Suppressor macrophage treated with lipopolysaccharide for 1 hour (primary cell): ENCODE data around the gene AKIRIN1.
A peak's percentile ranks its signal among the peaks of the same experiment; 100 is the strongest.
"Not testable (repeated sequence)": the region's sequence is repeated elsewhere in the genome, so short reads cannot be mapped to it uniquely, and the experiment has no call there.

ENCODE experiments used
- DNase-seq, 3 donors: peaks; one replicate each; pipeline ENCODE4 v3.0.0-alpha.2; 2020 to 2022

Gene AKIRIN1

DNA sequence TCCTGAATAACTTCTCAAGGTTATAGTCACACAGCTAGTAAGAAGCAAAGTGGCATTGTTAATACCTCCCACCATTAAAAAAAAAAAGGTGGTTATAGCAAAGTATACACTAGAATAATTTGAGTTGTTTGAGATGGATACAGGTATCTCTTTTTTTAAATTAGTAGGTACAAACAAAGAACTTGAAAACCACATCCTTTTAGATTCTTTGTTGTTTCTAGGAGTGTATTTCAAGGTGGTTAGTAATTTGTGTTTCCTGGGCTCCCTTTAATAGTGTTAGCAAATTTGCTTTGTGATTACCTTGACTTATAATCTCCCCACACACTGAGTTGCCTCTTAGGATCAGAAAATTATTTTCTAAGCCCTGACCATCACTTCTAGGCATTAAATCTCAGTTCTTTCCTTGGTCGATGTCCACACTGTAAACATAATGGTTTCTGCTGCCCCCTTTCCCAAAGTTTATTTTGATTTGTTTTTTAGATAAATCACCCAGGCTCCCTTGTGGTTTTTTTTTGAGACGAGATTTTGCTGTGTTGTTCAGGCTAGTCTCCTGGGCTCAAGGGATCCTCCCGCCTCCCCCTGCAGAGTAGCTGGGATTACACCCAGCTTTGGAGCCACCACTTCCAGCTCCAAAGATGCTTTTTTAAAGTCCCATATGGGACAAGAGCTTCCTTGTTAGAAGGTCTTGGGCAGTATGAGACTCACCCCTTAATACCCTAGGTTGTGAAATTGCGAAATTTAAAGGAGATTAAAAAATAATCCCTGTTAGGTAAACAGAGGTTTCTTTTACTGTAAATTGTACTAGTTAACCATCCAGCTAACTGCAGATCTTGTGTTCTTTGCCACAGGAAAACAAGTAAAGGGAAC, 6.2 kb downstream of the AKIRIN1 start:
- no peak for DNase-seq

DNA sequence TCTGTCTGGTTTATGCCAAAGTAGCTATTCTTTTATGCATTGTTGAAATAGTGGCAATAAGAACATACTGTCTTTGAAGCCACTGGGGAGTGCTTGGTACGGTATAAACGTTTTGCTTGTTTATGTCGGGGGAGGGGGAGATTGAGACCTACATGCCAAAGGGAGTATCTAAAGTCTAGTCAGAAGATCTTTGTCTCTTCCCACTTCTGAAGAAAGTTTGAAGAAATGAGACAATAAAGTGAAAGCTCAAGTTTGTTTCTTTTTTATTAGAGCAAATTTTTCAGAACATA, 6.8 kb downstream of the AKIRIN1 start:
- DNase-seq = no peak

DNA sequence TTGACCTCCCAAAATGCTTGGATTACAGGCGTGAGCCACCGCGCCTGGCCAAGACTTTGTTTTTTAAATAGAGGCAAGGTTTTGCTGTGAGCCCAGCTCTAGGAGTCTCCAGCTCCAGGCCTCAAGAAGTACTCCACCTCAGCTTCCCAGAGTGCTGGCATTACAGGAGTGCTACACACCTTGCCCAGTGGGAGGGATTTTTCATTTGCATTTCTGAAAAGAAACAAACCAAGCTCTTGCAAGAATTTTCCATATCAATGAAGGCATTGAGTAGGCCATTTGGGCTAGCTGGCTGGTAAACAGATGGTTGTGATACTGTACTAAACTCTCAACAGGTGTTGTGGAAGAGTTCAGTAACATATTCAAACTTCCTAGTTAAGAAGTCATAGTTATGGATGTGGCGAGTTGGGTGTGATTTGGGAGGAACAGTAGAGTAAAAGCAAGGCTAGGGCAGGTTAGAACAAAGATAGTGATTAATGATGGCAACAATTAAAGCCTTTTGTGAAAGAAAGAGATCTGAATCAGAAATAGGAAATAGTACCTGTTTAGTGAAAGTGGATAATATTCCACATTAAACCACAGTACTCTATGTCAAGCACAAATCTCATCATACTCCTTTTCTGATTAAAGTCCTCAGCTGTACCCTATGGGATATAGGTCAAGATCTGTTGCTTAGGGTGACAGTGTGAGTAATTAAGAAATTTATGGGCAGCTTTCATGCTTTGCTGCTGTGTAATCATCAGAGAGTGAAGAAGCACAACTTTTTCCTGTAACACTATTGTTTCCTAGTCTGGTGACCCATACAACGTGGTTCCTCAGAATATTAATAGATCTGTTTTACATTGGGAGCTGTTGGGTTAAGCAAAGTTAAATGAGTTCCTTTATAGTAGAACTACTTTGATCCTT, 10.7 kb downstream of the AKIRIN1 start:
- DNase-seq = peak in 1 of 3 donors; percentile 1

DNA sequence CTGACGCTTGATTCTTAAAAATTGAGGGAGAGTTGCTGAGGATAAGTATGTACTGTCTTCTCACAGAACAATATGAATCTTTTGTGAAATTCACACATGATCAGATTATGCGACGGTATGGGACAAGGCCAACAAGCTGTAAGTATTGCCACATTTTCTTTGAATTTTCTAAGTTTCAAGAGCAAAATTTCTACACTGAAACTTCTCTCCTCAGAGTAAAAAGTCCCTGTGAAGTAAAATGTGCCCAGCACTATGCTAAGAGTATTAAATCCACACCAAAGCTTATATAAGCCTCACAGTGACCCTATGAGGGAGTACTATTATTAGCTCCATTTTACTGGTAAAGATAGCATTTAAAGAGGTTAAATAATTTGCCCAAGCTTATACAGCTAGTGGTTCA, 12.2 kb downstream of the AKIRIN1 start:
- DNase-seq = peak; percentile 38 to 50 (median 44)

DNA sequence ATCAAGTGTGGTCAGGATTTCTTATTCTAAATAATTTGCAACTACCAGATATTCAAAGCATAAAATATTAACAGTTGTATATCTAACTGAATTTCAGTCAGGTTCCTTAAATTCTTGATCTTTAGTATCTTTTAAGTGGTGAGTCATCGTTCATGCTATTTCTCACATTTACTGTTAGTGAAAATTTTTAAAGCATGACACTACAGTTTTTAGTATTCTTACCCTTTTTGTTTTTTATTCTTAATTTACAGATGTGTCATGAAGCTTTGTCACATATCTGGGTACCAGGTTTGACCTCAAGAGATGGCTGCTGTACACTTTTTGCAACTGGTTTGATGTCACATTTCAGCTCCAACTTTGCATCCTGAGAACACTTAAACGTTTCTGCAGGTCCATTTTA, 12.7 kb downstream of the AKIRIN1 start:
- DNase-seq = peak; percentile 23 to 67 (median 57)

DNA sequence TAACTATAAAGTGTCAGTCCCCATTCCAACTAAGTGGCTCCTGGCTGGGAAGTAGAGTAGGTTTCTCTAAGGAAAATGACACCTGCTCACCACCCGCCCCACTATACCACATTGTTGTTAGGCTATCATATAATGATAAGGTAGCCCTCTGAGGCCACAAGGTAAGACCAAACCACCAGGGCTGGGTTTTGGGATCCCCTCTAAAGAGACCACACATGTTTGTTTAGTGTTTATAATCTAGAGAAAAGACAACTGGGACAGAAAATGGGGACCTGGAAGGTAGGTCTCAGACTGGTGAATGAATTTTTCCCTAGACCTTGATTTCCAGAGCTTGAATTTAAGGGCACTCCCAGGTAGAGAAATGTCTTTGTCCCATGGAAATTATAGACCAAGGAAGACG, 15.2 kb downstream of the AKIRIN1 start:
- DNase-seq = no peak

DNA sequence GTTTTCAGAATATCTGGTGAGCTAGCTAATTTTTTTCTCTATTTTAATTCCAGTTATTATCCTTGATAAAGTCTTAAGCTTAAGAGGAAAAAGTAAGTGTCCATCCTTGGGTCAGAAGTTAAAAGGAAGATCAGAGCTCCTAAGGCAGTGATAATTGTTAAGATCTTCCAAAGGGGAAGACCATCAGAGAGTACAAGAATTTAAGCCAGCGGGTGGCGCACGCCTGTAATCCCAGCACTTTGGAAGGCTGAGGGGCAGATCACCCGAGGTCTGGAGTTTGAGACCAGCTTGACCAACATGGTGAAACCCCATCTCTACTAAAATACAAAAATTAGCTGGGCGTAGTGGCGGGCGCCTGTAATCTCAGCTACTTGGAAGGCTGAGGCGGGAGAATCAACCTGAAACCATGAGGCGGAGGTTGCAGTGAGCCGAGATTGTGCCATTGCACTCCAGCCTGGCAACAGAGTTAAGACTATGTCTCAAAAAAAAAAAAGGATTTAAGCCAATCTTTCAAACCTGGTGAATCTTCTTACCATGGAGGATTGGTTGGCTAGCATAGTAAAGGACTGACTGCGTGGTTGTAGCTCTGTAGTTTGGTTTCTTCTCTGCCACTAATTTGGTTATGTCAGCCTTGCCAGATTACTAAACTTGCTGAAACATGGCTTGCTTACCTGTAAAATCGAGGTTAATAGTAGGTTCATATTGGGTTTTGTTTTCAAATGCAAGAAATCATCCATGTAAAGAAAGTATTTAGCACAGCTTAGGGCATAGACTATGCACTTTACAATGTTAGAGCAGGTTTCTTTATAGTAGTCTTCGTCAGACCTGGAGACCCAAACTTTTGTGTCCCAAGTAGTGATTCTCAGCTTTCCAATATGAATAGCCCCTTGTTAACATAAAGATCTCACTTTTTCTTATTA, 15.9 kb downstream of the AKIRIN1 start:
- DNase-seq = no peak

DNA sequence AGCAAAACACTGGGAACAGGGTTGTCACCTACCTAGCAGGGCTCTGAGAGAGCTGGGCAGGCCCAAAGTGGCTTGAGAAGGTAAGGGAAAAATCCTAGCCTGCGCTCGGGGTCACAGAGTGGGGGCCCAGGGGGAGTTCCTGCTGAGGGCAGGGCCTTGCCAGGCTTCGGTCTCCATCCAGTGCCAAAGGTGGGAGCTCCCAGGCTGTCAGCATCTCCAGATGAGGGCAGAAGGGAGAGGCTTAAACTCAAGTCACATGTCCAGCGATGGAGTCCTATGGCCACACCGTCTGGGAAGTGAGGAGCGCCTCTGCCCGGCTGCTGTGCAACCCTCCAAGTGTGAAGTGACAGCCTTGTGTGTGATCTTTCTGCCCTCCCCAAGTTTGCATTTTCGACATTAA, 23.9 kb downstream of the AKIRIN1 start:
- DNase-seq = not testable (repeated sequence)

DNA sequence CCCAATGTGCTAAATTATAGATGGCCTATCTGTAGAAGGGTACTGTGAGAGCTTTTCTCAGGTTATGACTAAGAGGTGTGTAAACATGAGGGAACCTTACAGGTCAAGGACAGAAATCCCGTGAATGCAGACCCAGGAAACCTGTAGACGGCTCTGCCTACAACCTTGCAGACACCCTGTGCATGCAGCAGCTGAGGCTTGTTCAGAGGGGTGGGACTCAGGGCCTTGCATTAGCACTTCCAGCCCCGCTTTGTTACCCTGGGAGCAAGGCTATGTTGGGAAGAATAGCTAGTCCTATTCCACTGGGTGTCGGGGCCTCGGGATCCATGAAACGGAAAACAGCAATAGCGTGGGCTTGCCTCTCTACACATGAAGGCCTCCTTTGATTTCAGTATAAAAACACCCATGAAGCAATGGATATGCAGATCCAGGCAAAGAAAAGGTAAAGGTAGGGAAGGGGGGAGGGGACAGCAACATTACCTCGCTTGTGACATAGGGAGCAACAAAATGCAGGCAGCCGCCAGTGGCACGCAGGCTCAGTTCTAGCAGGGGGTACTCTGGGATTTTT, 25.6 kb downstream of the AKIRIN1 start:
- DNase-seq = no peak

DNA sequence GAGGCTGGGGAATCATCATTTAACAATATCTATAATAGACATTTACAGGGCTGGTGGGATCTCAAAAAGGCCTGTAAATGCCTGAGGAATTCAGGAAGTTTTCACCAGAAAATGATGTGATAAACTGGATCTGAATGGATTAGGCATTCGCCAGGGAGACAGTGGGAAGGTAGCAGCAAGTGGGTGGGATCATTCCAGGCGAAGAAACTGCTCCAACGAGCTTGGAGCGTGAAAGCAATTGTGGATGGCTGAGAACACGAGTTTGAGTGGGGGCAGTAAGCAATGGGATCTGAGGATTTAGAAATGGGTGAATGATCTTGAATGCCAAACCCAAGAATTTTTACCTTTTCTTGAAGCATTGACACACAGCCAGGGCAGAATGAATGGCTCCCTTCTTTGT, 26.2 kb downstream of the AKIRIN1 start:
- DNase-seq = no peak

DNA sequence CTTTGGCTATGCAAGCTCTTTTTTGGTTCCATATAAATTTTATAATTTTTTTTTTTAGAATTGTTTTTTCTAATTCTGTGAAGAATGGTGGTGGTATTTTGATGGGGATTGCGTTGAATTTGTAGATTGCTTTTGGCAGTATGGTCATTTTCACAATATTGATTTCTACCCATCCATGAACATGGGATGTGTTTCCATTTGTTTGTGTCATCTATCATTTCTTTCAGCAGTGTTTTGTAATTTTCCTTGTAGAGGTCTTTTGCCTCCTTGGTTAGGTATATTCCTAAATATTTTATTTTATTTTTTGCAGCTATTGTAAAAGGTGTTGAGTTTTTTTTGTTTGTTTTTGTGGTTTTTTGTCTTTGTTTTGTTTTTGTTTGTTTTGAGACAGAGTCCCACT, 29.4 kb downstream of the AKIRIN1 start:
- DNase-seq = not testable (repeated sequence)

DNA sequence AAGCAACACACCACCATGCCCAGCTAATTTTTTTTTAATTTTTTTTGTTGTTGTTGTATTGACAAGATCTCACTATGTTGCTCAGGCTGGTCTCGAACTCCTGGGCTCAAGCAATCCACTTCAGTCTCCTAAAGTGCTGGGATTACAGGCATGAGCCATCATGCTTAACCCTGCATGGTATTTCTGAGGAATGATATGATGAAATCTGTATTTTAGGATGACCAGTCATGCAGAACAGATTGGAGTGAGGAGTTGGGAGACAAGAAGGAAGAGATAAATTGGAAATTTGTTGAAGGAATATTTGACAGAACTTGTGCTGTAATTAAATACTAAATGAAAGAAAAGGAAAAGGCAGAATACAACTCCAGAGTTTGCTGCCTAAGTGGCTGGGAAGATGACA, 30.4 kb downstream of the AKIRIN1 start:
- DNase-seq = no peak

DNA sequence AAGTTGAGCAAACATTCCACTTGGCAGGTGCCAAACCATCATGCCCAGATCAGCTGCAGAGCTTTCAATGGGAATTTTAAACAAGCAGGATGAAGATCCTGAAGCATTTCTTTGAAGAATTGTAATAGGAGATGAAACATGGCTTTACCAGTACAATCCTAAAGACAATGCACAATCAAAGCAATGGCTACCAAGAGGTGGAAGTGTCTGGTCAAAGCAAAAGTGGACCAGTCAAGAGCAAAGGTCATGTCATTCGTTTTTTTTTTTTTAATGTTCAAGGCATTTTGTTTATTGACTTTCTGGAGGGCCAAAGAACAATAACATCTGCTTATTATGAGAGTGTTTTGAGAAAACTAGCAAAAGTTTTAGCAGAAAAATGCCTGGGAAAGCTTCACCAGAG, 32.1 kb downstream of the AKIRIN1 start:
- DNase-seq = no peak

DNA sequence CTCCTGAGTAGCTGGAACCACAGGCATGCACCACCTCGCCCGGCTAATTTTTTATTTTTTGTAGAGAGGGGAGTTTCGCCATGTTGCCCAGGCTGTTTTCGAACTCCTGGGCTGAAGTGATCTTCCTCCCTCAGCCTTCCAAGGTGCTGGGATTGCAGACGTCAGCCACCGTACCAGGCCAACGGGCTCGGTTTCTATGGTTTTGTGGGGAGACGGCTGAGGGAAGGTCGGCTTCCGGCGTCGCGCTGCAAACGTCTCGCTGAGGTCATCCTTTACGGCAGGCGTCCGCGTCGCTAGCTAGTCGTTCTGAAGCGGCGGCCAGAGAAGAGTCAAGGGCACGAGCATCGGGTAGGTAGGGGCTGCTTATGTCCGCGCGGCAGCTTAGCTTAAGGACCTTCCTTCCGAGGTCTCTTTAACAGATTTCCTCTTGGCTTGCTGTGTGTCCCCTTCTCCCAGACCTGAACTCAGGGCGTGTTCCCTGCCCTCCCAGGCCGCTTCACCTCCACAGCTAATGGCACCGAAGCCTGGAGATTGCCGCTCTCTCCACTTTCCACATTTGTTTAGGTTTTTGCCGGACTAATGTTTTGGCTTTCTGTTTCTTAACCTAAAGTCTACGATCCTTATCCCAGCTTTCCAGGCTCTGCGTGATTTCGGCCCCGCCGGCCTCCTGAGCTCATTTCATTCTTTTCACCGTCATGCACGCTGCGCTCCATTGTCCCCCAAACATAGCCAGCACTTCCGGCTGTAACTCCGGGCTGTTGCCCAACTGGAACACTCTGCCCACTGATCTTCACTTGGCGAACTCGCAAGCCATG, 35.2 kb downstream of the AKIRIN1 start, which contains the start of gene NDUFS5:
TSS of gene NDUFS5 (plus strand) at position 300 of the 815 bp plus-strand sequence. CDS start 2,375 bp downstream, outside the sequence.
- DNase-seq = peak; percentile 87 to 92 (median 91)

DNA sequence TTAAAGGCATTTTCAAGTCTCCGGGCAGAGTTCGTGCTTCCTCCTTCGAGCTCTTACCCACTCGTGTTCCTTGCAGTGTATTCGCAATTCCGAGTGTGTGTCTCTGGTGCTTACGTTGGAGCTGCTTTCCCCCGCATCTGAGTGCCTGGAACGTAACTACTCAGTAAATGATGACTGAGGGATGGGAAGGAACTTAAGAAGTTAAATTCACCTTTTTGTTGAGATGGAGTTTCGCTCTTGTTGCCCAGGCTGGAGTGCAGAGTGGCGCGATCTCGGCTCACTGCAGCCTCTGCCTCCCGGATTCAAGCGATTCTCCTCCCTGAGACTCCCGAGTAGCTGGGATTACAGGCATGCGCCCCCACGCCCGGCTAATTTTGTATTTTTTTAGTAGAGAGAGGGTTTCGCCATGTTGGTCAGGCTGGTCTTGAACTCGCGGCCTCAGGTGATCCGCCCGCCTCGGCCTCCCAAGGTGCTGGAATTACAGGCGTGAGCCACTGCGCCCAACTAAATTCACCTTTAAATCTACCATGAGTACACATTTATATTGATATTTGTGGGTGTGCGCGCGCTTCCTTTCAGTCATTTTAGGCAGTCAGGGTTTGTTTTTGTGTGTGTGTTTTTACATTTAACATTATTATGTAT, 35.9 kb downstream of the AKIRIN1 start:
- DNase-seq = peak in 1 of 3 donors; percentile 59

DNA sequence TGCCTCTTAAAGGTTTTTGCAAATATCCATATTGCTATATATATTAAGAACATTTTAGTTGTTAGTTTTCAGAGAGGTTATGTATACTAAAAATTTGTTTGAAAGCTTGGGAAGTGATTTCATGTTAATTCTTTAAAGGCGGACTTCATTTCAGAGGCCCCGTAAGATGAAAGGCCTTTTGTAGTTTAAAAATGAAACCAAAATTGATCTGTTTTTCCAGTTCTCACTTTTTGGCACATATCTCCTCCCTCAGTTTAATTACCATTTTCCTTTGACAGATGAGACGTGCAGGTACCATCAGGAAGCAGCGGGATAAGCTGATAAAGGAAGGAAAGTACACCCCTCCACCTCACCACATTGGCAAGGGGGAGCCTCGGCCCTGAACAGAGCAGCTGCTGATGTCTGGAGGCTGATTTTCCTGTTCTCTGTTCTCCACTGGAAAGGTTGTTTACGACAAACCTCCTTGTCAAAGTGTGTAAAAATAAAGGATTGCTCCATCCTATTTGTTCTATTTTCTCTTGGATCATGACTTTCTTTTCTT, 43.1 kb downstream of the AKIRIN1 start:
- no peak for DNase-seq

DNA sequence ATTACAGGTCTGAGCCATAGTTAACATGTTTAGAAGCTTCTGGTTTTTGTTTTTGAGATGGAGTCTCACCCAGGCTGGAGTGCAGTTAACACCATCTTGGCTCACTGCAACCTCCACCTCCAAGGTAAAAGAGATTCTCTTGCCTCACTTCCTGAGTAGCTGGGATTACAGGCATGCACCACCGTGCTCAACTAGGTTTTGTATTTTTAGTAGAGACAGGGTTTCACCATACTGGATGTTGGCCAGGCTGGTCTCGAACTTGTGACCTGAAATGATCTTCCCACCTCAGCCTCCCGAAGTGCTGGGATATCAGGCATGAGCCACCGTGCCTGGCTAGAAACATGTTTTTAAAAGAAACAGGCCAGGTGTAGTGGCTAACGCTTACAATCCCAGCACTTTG, 45.6 kb downstream of the AKIRIN1 start:
- no peak for DNase-seq

DNA sequence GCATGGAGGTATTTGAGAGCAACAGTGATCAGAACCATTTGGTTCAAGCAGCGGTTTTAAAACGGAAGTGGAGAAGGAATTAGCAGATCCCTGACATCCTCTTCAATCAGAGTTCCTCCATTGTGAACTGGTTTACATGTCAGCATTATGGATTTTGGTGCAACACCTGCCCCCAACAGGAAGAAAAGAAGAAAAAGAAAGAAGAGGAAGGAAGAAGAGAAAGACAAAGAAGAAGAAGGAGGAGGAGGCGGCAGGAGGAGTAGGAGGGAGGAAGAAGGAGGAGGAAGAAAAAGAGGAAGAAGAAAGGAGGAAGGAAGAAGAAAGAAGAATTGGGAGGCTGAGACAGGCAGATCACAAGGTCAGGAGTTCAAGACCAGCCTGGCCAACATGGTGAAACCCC, 52.4 kb downstream of the AKIRIN1 start:
- DNase-seq = no peak

DNA sequence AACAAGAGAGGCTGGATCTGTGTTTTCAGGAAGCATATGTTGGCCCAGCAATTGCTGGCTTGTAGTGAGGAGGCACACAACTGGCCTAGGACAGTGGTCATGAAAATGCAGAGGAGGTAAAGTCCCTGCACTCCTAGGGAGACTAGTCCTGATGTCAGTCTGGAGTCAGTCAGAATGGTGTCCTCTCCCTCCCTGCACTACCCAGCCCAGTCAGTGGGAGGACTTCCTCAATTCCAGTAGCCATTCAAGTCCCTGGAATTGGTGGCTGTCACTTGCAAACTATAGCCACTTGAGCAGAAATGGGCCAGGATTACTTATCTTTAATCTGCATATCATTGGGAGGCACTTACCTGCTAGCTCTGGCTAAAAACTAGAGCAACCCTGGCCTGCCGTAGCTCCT, 53.7 kb downstream of the AKIRIN1 start:
- DNase-seq = peak; percentile 70 to 78 (median 77)

DNA sequence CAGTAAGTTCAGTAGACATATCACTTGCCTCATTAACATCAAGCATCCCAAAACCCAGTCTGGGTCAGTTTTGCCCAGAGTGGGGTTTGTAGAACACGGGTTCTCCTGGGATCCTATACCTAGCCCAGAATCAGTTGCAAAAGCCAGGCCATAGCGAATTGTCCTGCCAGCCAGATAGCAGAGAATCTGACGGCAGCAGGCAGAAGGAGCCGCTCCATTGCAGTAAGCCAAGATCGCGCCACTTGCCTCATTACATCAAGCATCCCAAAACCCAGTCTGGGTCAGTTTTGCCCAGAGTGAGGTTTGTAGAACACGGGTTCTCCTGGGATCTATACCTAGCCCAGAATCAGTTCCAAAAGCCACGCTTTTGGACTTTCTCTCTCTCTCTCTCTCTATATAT, 54.2 kb downstream of the AKIRIN1 start:
- DNase-seq = no peak
